Mesendoderm (in vitro differentiated cells): ENCODE measurements around the gene LAMA3.

ENCODE experiments used
- DNase-seq: peaks from one replicate; pipeline ENCODE4 v3.0.0; 2013
- H2AK5ac ChIP-seq: 2 replicates; pipeline ENCODE4 v1.6.1; 2013; ENCODE audit warnings: low read length, inconsistent platforms
- H2BK120ac ChIP-seq: 2 replicates; pipeline ENCODE4 v1.6.1; 2013; ENCODE audit warnings: low read depth, mild to moderate bottlenecking, low read length, moderate library complexity, mixed read lengths
- H2BK15ac ChIP-seq: replicated peaks from 2 replicates; pipeline ENCODE4 v1.6.1; 2013; ENCODE audit warnings: low read depth, mild to moderate bottlenecking, moderate library complexity
- H2BK5ac ChIP-seq: 2 replicates; pipeline ENCODE4 v1.6.1; 2013; ENCODE audit warnings: low read length, inconsistent platforms
- H3K18ac ChIP-seq: 2 replicates; pipeline ENCODE4 v1.6.1; 2013; ENCODE audit warnings: mild to moderate bottlenecking, low read length, mixed read lengths
- H3K23ac ChIP-seq: one replicate; pipeline ENCODE4 v1.6.1; 2013; ENCODE audit warnings: low read length
- H3K27ac ChIP-seq: 2 replicates; pipeline ENCODE4 v1.5.1; 2013; ENCODE audit warnings: low read depth, mild to moderate bottlenecking, inconsistent platforms, low read length, moderate library complexity
- H3K27me3 ChIP-seq: 2 replicates; pipeline ENCODE4 v1.6.1; 2013; ENCODE audit warnings: low read length, control low read depth, mild to moderate bottlenecking, inconsistent platforms; ENCODE audit not compliant: insufficient read depth, poor library complexity
- H3K36me3 ChIP-seq: 2 replicates; pipeline ENCODE4 v1.6.1; 2013; ENCODE audit warnings: low read length, inconsistent platforms; ENCODE audit not compliant: control insufficient read depth, insufficient read depth
- H3K4ac ChIP-seq: one replicate; pipeline ENCODE4 v1.6.1; 2013; ENCODE audit warnings: low read depth, mild to moderate bottlenecking, low read length, moderate library complexity
- H3K4me1 ChIP-seq: 2 replicates; pipeline ENCODE4 v1.6.1; 2013; ENCODE audit warnings: low read depth, low read length, inconsistent platforms; ENCODE audit not compliant: control insufficient read depth
- H3K4me2 ChIP-seq: 2 replicates; pipeline ENCODE4 v1.6.1; 2013; ENCODE audit warnings: low read length
- H3K4me3 ChIP-seq: 2 replicates; pipeline ENCODE4 v1.5.1; 2013; ENCODE audit warnings: mild to moderate bottlenecking, low read length
- H3K56ac ChIP-seq: one replicate; pipeline ENCODE4 v1.6.1; 2013; ENCODE audit warnings: low read length
- H3K79me1 ChIP-seq: 2 replicates; pipeline ENCODE4 v1.6.1; 2013; ENCODE audit warnings: low read length, inconsistent platforms
- H3K79me2 ChIP-seq: 2 replicates; pipeline ENCODE4 v1.6.1; 2013; ENCODE audit warnings: mild to moderate bottlenecking, low read length; ENCODE audit not compliant: control insufficient read depth, insufficient read depth
- H3K9ac ChIP-seq: 2 replicates; pipeline ENCODE4 v1.6.1; 2013; ENCODE audit warnings: low read length, inconsistent platforms
- H4K5ac ChIP-seq: one replicate; pipeline ENCODE4 v1.6.1; 2013; ENCODE audit warnings: low read length
- H4K8ac ChIP-seq: one replicate; pipeline ENCODE4 v1.6.1; 2013; ENCODE audit warnings: low read depth, mild to moderate bottlenecking, control low read depth, low read length, moderate library complexity
- WGBS: extraction: QIAGEN DNeasy Blood & Tissue Kit; methylation state at CpG from one replicate; pipeline ENCODE4 v1.1.7; 2013; ENCODE audit warnings: low lambda C conversion rate, missing lambda C conversion rate; ENCODE audit not compliant: insufficient coverage; ENCODE audit errors: extremely low coverage; 5-methylcytosine and 5-hydroxymethylcytosine counted together

LAMA3 gene

GRCh38 chr18:23983112-23983511, 293.9 kb downstream of the LAMA3 start:
- Histone ChIP-seq H4K8ac (no peak overlapping the region), H3K4me2 (no peak overlapping the region), H3K27ac (no peak overlapping the region), H3K36me3 (no peaks in the 10 kb centered on the region), H3K27me3 (no peaks in the 10 kb centered on the region), H2AK5ac (no peak overlapping the region), H3K4me1 (no peaks in the 10 kb centered on the region), H3K23ac (no peak overlapping the region), H3K79me2 (no peaks in the 10 kb centered on the region), H2BK5ac (no peak overlapping the region), H3K4ac (no peak overlapping the region), H2BK15ac (no peak overlapping the region), H4K5ac (no peak overlapping the region), H3K56ac (no peak overlapping the region), H3K79me1 (no peaks in the 10 kb centered on the region), H2BK120ac (no peak overlapping the region), H3K18ac (no peak overlapping the region), H3K4me3 (no peak overlapping the region), H3K9ac (no peak overlapping the region)
- no CpG with 5 or more reads among the region's 3 CpGs for WGBS
- DNase-seq = no peak

- Histone ChIP-seq H3K4me1 (no peaks in the 10 kb centered on the region), H3K36me3 (no peaks in the 10 kb centered on the region), H2AK5ac (no peak overlapping the region), H3K27ac (no peak overlapping the region), H3K79me2 (no peaks in the 10 kb centered on the region), H4K8ac (no peak overlapping the region), H3K23ac (no peak overlapping the region), H3K56ac (no peak overlapping the region), H2BK5ac (no peak overlapping the region), H3K4me3 (no peak overlapping the region), H3K79me1 (no peaks in the 10 kb centered on the region), H3K9ac (no peak overlapping the region), H3K4ac (no peak overlapping the region), H3K27me3 (no peaks in the 10 kb centered on the region), H2BK15ac (no peak overlapping the region), H2BK120ac (no peak overlapping the region), H3K4me2 (no peak overlapping the region), H4K5ac (no peak overlapping the region), H3K18ac (no peak overlapping the region)
- DNase-seq = no peak
These were observed 297.5 kb downstream of the LAMA3 start for GRCh38 chr18:23986600-23987359.

- no peak for DNase-seq
- no peak overlapping the region for H3K9ac ChIP-seq
- no peak overlapping the region for H3K56ac ChIP-seq
- no peak overlapping the region for H2BK5ac ChIP-seq
- no peaks in the 10 kb centered on the region for H3K36me3 ChIP-seq
- H4K5ac ChIP-seq = no peak overlapping the region
- H2BK15ac ChIP-seq = no peak overlapping the region
- no peaks in the 10 kb centered on the region for H3K27me3 ChIP-seq
- H2BK120ac ChIP-seq = no peak overlapping the region
- no peak overlapping the region for H2AK5ac ChIP-seq
- H3K79me2 ChIP-seq = no peaks in the 10 kb centered on the region
- no peak overlapping the region for H3K18ac ChIP-seq
- H3K4me1 ChIP-seq = no peaks in the 10 kb centered on the region
- no peak overlapping the region for H4K8ac ChIP-seq
- WGBS = no CpG with 5 or more reads among the region's 6 CpGs
- no peaks in the 10 kb centered on the region for H3K79me1 ChIP-seq
- no peak overlapping the region for H3K4me2 ChIP-seq
- no peak overlapping the region for H3K23ac ChIP-seq
- H3K4me3 ChIP-seq = no peak overlapping the region
- H3K27ac ChIP-seq = no peak overlapping the region
- no peak overlapping the region for H3K4ac ChIP-seq
These were observed 301.5 kb downstream of the LAMA3 start for GRCh38 chr18:23990474-23991410.

DNA sequence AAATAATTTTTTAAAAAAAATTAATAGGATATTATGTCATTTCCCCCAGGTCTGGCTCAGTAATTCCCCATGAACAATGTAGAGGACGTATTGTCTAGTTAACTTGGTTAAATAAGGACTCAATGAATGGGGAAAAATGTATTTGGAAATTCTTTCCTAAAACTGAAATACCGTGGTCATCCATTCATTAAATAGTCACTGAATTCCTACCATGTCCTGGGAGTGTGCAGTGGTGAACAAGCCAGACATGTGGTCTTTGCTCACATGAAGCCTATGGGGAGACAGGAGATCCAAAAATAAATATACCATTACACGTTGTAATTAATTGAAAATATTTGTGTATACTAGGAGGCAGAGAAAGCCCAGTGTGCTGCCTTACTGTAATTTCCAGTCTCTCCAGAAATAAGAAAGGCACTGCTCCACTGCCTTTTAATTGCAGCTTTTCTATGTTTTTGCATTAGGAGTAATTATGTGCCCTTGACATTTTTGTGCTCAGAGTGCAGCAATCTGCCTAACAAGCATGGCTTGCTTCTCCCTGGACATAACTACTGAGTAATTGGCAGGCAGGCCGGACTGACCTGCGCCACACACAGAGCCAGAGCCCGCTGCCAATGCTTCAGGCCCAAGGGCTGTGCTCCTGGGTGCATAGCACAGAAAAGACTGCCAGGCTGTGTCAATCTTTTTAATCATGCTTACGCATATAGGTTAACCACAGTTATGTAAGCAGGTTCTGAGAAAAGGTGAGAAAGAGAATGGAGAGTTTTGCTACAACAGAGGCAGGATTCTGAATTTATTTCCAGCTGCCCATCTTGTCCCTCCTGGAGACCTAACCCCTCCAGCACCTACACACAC, 303.1 kb downstream of the LAMA3 start:
- Histone ChIP-seq H4K8ac (no peak overlapping the region), H3K79me2 (no peaks in the 10 kb centered on the region), H2BK120ac (no peak overlapping the region), H2AK5ac (no peak overlapping the region), H3K18ac (no peak overlapping the region), H3K36me3 (no peaks in the 10 kb centered on the region), H3K27ac (no peak overlapping the region), H4K5ac (no peak overlapping the region), H2BK15ac (no peak overlapping the region), H3K4me3 (no peak overlapping the region), H3K4me1 (no peaks in the 10 kb centered on the region), H3K4ac (no peak overlapping the region), H3K4me2 (no peak overlapping the region), H3K56ac (no peak overlapping the region), H3K9ac (no peak overlapping the region), H2BK5ac (no peak overlapping the region), H3K23ac (no peak overlapping the region), H3K27me3 (no peaks in the 10 kb centered on the region), H3K79me1 (no peaks in the 10 kb centered on the region)
- WGBS = no CpG with 5 or more reads among the region's 7 CpGs
- no peak for DNase-seq

GRCh38 chr18:23992941-23993280, 303.7 kb downstream of the LAMA3 start:
- H2AK5ac ChIP-seq = no peak overlapping the region
- H4K5ac ChIP-seq = no peak overlapping the region
- H3K23ac ChIP-seq = no peak overlapping the region
- H2BK5ac ChIP-seq = no peak overlapping the region
- H3K79me2 ChIP-seq = no peaks in the 10 kb centered on the region
- H3K36me3 ChIP-seq = no peaks in the 10 kb centered on the region
- H3K4ac ChIP-seq = no peak overlapping the region
- no peak for DNase-seq
- no peak overlapping the region for H2BK120ac ChIP-seq
- no peak overlapping the region for H3K9ac ChIP-seq
- no CpG with 5 or more reads among the region's 2 CpGs for WGBS
- no peak overlapping the region for H3K18ac ChIP-seq
- no peak overlapping the region for H3K27ac ChIP-seq
- no peaks in the 10 kb centered on the region for H3K79me1 ChIP-seq
- no peak overlapping the region for H4K8ac ChIP-seq
- H2BK15ac ChIP-seq = no peak overlapping the region
- no peak overlapping the region for H3K4me3 ChIP-seq
- H3K4me2 ChIP-seq = no peak overlapping the region
- no peaks in the 10 kb centered on the region for H3K27me3 ChIP-seq
- H3K56ac ChIP-seq = no peak overlapping the region
- H3K4me1 ChIP-seq = no peaks in the 10 kb centered on the region
